ENCODE results near the gene OR52E6.

- no peak for TF ChIP-seq POLR2A (IDR thresholded peaks at IDR 0.05; ENCODE audit: extremely low read depth, insufficient read length)
- TF ChIP-seq CTCF (IDR thresholded peaks at IDR 0.05; ENCODE audit: low read depth, low read length) = no peak
- no peak for TF ChIP-seq MYC (IDR thresholded peaks at IDR 0.05; ENCODE audit: low read depth, low read length)
- TF ChIP-seq MAX (IDR thresholded peaks at IDR 0.05; ENCODE audit: low read depth, low read length) = no peak
Observed at GRCh38 chr11:5878564-5878963, 36.9 kb upstream of the OR52E6 start.

All from NB4 (cell line).